ENCODE results near the gene BPIFA1.

GRCh38 chr20:33259371-33259770, 23.6 kb downstream of the BPIFA1 start:
- TF ChIP-seq ZFX (IDR thresholded peaks at IDR 0.05; ENCODE audit: borderline replicate concordance) (no peak), CTCF (IDR thresholded peaks at IDR 0.05) (no peak)
